C4-2B (cell line): ENCODE results near the gene PTPN18.
A peak's percentile ranks its signal among the peaks of the same experiment; 100 is the strongest.

ENCODE experiments used
- H3K27ac ChIP-seq: fragments of 450-650 bp; 2 replicates; pipeline ENCODE4 v1.5.1; 2017
- ZFX ChIP-seq: fragments of 450-650 bp; IDR thresholded peaks from 2 replicates; pipeline ENCODE4 v1.6.1; 2017
- TF ChIP-seq, protein P1 (sequence below): fragments of 450-650 bp; conservative IDR thresholded peaks from 2 replicates; pipeline ENCODE4 v1.5.1; 2017; ENCODE audit warnings: mild to moderate bottlenecking

Gene PTPN18

GRCh38 chr2:130342020-130342532 is 13.8 kb upstream of the PTPN18 start:
- TF ChIP-seq, protein P1, sequence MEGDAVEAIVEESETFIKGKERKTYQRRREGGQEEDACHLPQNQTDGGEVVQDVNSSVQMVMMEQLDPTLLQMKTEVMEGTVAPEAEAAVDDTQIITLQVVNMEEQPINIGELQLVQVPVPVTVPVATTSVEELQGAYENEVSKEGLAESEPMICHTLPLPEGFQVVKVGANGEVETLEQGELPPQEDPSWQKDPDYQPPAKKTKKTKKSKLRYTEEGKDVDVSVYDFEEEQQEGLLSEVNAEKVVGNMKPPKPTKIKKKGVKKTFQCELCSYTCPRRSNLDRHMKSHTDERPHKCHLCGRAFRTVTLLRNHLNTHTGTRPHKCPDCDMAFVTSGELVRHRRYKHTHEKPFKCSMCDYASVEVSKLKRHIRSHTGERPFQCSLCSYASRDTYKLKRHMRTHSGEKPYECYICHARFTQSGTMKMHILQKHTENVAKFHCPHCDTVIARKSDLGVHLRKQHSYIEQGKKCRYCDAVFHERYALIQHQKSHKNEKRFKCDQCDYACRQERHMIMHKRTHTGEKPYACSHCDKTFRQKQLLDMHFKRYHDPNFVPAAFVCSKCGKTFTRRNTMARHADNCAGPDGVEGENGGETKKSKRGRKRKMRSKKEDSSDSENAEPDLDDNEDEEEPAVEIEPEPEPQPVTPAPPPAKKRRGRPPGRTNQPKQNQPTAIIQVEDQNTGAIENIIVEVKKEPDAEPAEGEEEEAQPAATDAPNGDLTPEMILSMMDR, result no peak
- TF ChIP-seq ZFX, result no peak

DNA sequence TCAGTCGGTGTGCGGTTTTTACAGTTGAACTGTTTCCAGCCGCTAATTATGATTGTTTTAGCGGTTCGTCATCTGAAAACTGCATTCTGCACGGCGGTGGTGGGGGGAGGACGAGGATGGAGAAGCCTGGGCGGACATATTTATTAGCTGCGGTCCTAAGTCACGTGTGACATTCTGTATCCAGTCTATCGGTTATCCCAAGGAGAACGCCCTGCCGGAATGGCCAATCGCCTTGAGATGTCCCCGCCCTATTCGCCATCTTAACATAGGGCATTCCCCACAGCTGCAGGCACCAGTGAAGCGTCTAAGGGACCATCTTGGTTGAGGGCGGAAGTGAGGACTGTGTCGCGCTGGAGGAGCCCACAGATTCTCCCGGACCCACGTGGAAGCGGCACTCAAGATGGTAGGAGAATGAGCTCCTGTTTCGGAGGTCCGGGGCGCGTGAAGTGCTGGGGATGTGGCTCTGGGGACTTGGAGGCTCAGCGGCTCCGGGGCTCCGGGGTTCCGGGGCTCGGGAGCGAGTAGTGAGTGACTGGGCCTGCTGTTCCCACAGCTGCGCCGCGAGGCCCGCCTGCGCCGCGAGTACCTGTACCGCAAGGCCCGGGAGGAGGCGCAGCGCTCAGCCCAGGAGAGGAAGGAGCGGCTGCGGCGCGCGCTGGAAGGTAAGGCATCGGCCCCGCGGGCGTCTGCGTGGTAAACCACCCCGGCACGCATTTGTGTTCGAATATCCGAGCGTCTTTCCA is 13.2 kb upstream of the PTPN18 start, which contains the start of gene IMP4:
IMP4 (plus strand) TSS at position 365 of the 743 bp plus-strand sequence; CDS start at position 401, 36 bp downstream.
- peak within 1 kb of the TSS; percentile 76 for H3K27ac ChIP-seq
- peak; percentile 93 for TF ChIP-seq ZFX
- TF ChIP-seq, protein P1, result peak; percentile 47

More at GRCh38 chr2:130342020-130342532, 13.8 kb upstream of the PTPN18 start:
- peak overlapping the region; percentile 76 for H3K27ac ChIP-seq

- TF ChIP-seq, protein P1, result no peak
- no peak for TF ChIP-seq ZFX
- no peak overlapping the region for H3K27ac ChIP-seq
These were observed 11.3 kb upstream of the PTPN18 start for GRCh38 chr2:130344578-130344977.

DNA sequence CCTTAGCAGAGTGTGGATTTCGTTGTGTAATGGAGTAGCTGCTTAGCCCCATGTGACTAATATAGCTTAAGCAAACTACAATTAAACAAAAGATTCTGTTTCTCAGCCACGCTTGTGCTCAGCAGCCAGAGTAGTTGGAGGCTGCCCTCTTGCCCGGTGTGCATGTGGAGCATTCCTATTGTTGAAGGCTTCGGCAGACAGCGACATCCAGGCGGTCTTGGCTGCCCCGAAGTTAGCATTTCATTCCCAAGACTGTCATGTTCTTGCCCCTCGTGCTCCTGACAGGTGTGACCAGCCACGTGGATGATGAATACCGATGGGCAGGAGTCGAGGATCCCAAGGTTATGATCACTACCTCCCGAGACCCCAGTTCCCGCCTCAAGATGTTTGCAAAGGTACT is 10.8 kb upstream of the PTPN18 start:
- no peak for TF ChIP-seq ZFX
- TF ChIP-seq, protein P1, result no peak
- no peak overlapping the region for H3K27ac ChIP-seq

- TF ChIP-seq, protein P1, result no peak
- no peak for TF ChIP-seq ZFX
These were observed 10.2 kb upstream of the PTPN18 start for GRCh38 chr2:130345611-130346010.

DNA sequence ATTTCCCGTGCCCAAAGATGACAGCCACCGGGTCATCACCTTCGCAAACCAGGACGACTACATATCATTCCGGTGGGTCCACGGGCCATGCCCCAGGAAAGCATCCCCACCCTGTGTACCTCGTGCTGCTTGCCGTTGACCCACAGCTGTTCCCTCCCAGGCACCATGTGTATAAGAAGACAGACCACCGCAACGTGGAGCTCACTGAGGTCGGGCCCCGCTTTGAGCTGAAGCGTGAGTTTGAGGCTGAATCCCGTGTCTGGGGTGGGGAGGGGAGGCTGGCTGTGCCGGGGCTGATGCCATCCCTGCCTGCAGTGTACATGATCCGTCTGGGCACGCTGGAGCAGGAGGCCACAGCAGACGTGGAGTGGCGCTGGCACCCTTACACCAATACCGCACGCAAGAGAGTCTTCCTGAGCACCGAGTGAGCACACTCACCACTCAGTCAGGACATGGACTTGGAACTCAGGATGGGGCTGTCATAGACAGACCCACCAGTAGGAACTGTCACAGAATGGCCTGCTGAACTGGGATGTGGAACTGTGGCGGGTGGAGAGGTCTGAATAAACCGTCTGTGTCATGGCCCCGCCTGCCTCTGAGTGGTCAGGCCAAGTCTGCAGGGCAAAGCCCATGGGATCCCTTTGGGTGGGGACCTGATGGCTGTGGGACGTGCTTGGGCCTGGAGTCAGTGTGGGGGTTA is 9.7 kb upstream of the PTPN18 start:
- no peak overlapping the region for H3K27ac ChIP-seq
- TF ChIP-seq ZFX, result no peak
- TF ChIP-seq, protein P1, result no peak

More at GRCh38 chr2:130345611-130346010, 10.2 kb upstream of the PTPN18 start:
- no peak overlapping the region for H3K27ac ChIP-seq

- TF ChIP-seq ZFX, result no peak
- TF ChIP-seq, protein P1, result no peak
- H3K27ac ChIP-seq, result no peak overlapping the region
These were observed 9.2 kb upstream of the PTPN18 start for GRCh38 chr2:130346741-130347066.
